NCI-H146 treated with DMSO at 0.1 percent for 48 hours (cell line): ENCODE results near the gene CFAP92.

ENCODE experiments used
- DNase-seq: peaks from one replicate; lab custom pipeline; 2025; ENCODE audit not compliant: unreplicated experiment; lab: John Stamatoyannopoulos, UW

The CFAP92 gene

DNA sequence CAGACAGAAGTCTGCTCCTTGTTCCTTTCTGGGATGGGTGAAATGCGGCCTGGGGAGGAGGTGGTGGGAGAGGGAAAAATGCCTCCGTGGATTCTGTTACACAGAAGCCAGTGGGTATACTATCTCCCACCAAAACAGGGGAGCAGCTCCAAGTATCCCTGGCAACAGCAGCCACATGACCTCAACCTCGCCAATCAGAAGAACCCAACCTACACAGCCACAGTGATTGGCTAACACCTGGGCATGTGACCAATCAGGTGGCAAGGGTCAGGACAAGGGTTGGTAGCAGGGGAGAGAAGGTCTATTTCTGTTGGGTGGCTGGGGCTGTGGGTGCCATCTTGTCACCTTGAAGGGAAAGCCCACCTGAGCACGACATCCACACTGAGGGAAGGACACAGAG, 123.5 kb downstream of the CFAP92 start:
- no peak for DNase-seq

DNA sequence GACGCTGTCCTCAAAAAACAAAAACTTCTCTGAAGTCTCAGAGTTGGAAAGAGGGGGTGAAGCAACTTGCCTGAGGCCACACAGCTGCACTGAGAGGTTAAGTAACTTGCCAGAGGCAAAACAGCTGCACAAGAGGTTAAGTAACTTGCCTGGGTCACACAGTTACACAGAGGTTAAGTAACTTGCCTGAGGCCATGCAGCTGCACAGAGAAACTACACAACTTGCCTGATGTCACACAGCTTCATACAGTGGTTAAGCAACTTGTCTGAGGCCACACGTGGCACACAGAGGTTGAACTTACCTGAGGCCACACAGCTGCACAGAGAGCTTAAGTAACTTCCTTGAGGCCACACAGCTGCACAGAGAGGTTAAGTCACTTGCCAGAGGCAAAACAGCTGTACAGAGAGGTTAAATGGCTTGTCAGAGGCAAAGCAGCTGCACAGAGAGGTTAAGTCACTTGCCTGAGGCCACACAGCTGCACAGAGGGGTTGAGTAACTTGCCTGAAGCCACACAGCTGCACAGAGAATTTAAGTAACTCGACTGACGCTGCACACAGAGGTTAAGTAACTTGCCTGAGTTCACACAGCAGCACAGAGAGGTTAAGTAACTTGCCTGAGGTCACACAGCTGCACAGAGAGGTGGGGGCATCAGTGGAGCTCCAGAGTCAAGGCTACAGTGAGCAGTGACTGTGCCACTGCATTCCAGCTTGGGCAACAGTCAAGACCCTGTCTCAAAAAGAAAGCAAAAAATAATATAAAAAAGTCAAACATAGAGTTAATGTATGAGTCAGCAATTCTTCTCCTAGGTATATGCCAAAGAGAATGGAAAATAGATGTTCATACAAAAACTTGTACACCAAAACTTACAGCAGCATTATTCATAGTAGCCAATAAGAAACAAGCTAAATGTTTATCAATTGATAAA, 126.4 kb downstream of the CFAP92 start:
- no peak for DNase-seq

DNA sequence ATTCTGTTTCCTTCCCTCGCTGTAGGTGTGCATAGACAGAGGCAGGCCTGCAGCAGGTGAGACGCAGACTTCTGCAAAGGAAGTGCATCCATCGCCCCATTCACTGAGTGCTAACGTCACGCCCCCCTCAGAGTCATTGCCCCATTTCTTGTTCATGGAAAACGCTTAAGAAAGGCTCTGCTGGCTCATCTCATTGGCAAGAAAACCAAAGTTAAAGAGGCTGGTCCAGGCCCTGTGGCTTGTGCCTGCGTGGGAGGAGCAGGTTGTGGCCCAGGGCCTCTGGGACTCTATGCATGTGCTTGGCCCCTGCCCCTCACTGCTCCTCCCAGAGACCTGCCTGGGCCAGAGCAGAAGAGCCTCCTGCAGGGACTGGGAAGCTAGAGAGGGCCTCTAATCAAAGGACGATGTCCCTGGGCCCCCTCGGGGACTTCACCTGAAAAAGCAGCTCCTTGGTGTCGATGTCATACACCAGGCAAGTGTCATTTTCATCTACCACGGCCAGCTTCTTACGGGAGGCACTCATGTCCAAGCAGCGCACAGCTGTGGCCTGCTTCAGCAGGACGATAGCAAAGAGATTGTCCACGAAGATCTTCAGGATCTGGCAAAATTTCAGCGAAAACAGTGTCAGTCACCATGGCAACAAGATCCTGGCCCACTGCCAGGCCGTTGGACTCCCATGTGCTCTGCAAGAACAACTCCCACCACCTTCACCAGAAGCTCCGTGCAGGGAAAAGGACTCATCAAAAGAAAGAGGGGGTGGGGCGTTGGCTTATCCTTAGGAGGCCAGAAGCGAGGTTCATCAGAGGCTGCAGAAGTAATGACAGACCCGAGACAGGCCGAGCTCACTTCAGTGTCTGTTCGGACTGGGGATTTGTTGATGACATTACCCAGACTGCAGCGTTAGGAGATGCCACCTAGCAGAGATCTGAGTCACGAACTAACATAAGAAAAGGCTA, 128.7 kb downstream of the CFAP92 start:
- DNase-seq = peak; percentile 21

DNA sequence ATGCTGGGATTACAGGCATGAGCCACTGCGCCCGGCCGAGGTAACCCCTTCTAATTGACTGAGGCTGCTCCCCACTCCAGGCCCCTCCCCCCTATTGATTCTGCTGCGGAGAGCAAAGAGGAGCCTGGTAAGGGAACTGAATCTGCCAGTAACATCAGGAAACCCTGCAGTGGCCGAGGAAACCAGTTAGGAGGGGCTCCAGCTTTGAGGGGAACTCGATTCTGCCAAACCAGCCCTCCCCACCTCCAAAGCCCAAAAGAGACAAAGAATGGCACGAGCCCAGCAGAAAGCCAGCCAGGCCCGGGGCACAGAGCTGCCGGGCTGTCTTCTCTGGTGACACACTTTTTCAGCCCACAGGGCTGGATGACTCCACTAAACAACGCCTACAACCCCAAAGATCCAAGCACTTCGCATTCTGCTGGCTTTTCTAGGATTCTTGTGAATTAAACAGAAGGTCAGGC, 129.5 kb downstream of the CFAP92 start:
- DNase-seq = no peak

GRCh38 chr3:128863560-128863959, 130.3 kb downstream of the CFAP92 start:
- DNase-seq = no peak

DNA sequence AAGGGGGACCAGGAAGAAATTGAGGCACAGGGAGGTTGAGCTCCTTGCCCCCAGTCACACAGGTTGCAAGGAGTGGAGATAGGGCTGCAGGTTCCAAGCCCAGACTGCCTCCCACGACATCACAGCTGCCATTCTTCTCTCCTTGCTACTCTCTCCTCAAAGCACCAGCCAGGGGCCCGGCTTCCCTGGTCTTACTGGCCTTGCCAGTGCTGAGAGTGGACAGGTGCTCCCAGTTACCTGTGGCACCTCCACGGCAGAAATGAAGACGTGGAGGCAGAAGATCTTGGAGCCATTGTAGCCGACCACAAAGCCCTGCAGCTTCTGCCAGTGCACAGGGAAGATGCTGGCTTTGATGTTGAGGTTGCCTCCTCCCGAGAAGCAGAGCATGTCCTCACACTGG, 132.4 kb downstream of the CFAP92 start:
- no peak for DNase-seq
